Ishikawa (cell line): ENCODE measurements around the gene AKAP9.

ENCODE experiments used
- CREB1 ChIP-seq: IDR thresholded peaks from 2 replicates; pipeline ENCODE4 v1.6.1; 2012; ENCODE audit warnings: low read depth
- EP300 ChIP-seq: IDR thresholded peaks from 2 replicates; pipeline ENCODE4 v1.6.1; 2012; ENCODE audit warnings: borderline replicate concordance
- MAX ChIP-seq: IDR thresholded peaks from 2 replicates; pipeline ENCODE4 v1.6.1; 2012
- REST ChIP-seq: IDR thresholded peaks from 2 replicates; pipeline ENCODE4 v1.6.1; 2012; ENCODE audit warnings: low read depth, mild to moderate bottlenecking

GRCh38 chr7:91913612-91914011, 27.1 kb upstream of the AKAP9 start:
- TF ChIP-seq EP300 (no peak), CREB1 (no peak), MAX (no peak), REST (no peak)
